ENCODE data around the gene IRF2. TPM values are rescaled to one million over a fixed set of nuclear protein-coding genes. Genes with fewer than 3 reads are reported as not detected.

The IRF2 gene
- total RNA-seq, 2 donors from 2014 or later = 17.3 to 24.6 TPM

GRCh38 chr4:184485279-184485678 lies 10.9 kb upstream of the IRF2 start:
- H3K27ac Mint-ChIP-seq = no peak overlapping the region
- no peaks in the 10 kb centered on the region for H3K27me3 ChIP-seq (ENCODE audit: control insufficient read depth, insufficient read depth, low read length, poor library complexity, severe bottlenecking)
- no peak overlapping the region for H3K4me3 Mint-ChIP-seq
- H3K9me3 ChIP-seq (ENCODE audit: control insufficient read depth, low read length) = peaks cover 7% of the 10 kb centered on the region
- no peak for TF ChIP-seq CTCF (conservative IDR thresholded peaks at IDR 0.05)
- H3K4me1 ChIP-seq (ENCODE audit: control insufficient read depth, insufficient read depth, low read length) = no peaks in the 10 kb centered on the region
- H3K27me3 Mint-ChIP-seq (ENCODE audit: insufficient read depth) = no peaks in the 10 kb centered on the region
- no peaks in the 10 kb centered on the region for H3K36me3 Mint-ChIP-seq (ENCODE audit: low read depth)
- no peaks in the 10 kb centered on the region for H3K4me1 Mint-ChIP-seq
- no peaks in the 10 kb centered on the region for H3K36me3 ChIP-seq (ENCODE audit: control insufficient read depth, insufficient read depth, low read length)
- H3K27ac ChIP-seq (ENCODE audit: low read depth, low read length) = no peak overlapping the region
- no peak for DNase-seq
- peaks cover 13% of the 10 kb centered on the region for H3K9me3 Mint-ChIP-seq
- no peak overlapping the region for H3K4me3 ChIP-seq (ENCODE audit: low read length)
- WGBS, 2 experiments (ENCODE audit: insufficient coverage in 1 of 2, insufficient read length in 1 of 2) = 90 to 95% methylated on average over 2 of the region's 2 CpGs
- no peak overlapping the region for H3K9ac ChIP-seq (ENCODE audit: extremely low read depth, low read length, poor library complexity, severe bottlenecking)

- H3K9ac ChIP-seq (ENCODE audit: extremely low read depth, low read length, poor library complexity, severe bottlenecking) = no peak overlapping the region
- peaks cover 13% of the 10 kb centered on the region for H3K9me3 Mint-ChIP-seq
Measured at GRCh38 chr4:184481544-184481943, 7.2 kb upstream of the IRF2 start.

GRCh38 chr4:184479516-184479950 lies 5.2 kb upstream of the IRF2 start:
- no peak for TF ChIP-seq CTCF (conservative IDR thresholded peaks at IDR 0.05)
- Mint-ChIP-seq H3K4me1 (peaks cover 24% of the 10 kb centered on the region), H3K9me3 (peaks cover 10% of the 10 kb centered on the region), H3K36me3 (ENCODE audit: low read depth) (no peaks in the 10 kb centered on the region), H3K27ac (no peak overlapping the region), H3K27me3 (ENCODE audit: insufficient read depth) (no peaks in the 10 kb centered on the region), H3K4me3 (no peak overlapping the region)
- Histone ChIP-seq H3K27ac (ENCODE audit: low read depth, low read length) (no peak overlapping the region), H3K9ac (ENCODE audit: extremely low read depth, low read length, poor library complexity, severe bottlenecking) (no peak overlapping the region), H3K27me3 (ENCODE audit: control insufficient read depth, insufficient read depth, low read length, poor library complexity, severe bottlenecking) (no peaks in the 10 kb centered on the region), H3K9me3 (ENCODE audit: control insufficient read depth, low read length) (peaks cover 7% of the 10 kb centered on the region), H3K4me1 (ENCODE audit: control insufficient read depth, insufficient read depth, low read length) (peaks cover 5% of the 10 kb centered on the region), H3K36me3 (ENCODE audit: control insufficient read depth, insufficient read depth, low read length) (no peaks in the 10 kb centered on the region), H3K4me3 (ENCODE audit: low read length) (no peak overlapping the region)
- no peak for DNase-seq
- 98 to 100% methylated on average over 1 of the region's 1 CpG for whole genome bisulfite sequencing, 2 experiments (ENCODE audit: insufficient coverage in 1 of 2, insufficient read length in 1 of 2)

More at GRCh38 chr4:184481544-184481943, 7.2 kb upstream of the IRF2 start:
- no peak for TF ChIP-seq CTCF (conservative IDR thresholded peaks at IDR 0.05)
- peaks cover 14% of the 10 kb centered on the region for H3K4me1 Mint-ChIP-seq
- Histone ChIP-seq H3K27ac (ENCODE audit: low read depth, low read length) (no peak overlapping the region), H3K27me3 (ENCODE audit: control insufficient read depth, insufficient read depth, low read length, poor library complexity, severe bottlenecking) (no peaks in the 10 kb centered on the region), H3K36me3 (ENCODE audit: control insufficient read depth, insufficient read depth, low read length) (no peaks in the 10 kb centered on the region), H3K9me3 (ENCODE audit: control insufficient read depth, low read length) (peaks cover 7% of the 10 kb centered on the region), H3K4me1 (ENCODE audit: control insufficient read depth, insufficient read depth, low read length) (no peaks in the 10 kb centered on the region), H3K4me3 (ENCODE audit: low read length) (no peak overlapping the region)
- no peak for DNase-seq
- H3K27me3 Mint-ChIP-seq (ENCODE audit: insufficient read depth) = no peaks in the 10 kb centered on the region
- WGBS, 2 experiments (ENCODE audit: insufficient coverage in 1 of 2, insufficient read length in 1 of 2) = 92 to 96% methylated on average over 4 to 6 of the region's 6 CpGs
- H3K27ac Mint-ChIP-seq = no peak overlapping the region
- H3K4me3 Mint-ChIP-seq = no peak overlapping the region
- no peaks in the 10 kb centered on the region for H3K36me3 Mint-ChIP-seq (ENCODE audit: low read depth)

Data from endodermal cell (in vitro differentiated cells).